Measurements from ENCODE around the gene PDGFD.

DNA sequence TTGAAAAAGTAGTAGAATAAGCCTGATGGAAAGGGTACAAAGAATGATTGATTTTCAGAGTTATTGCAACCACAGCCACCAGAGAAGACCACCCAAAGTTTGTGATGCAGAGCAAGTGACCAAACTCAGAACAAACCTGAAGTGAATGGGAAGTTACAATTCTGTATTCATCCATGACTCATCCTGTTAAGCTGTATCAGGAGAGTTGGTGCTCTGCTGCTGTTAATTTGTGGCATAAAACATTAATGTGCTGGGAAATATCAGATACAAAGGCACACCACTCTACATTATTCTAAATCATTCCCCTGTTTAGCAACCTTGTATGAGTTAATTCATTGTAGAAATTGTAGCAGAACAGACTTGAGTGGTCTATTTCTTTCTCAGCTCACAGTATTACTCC, 19.6 kb upstream of the PDGFD start:
- TF ChIP-seq, protein P1, sequence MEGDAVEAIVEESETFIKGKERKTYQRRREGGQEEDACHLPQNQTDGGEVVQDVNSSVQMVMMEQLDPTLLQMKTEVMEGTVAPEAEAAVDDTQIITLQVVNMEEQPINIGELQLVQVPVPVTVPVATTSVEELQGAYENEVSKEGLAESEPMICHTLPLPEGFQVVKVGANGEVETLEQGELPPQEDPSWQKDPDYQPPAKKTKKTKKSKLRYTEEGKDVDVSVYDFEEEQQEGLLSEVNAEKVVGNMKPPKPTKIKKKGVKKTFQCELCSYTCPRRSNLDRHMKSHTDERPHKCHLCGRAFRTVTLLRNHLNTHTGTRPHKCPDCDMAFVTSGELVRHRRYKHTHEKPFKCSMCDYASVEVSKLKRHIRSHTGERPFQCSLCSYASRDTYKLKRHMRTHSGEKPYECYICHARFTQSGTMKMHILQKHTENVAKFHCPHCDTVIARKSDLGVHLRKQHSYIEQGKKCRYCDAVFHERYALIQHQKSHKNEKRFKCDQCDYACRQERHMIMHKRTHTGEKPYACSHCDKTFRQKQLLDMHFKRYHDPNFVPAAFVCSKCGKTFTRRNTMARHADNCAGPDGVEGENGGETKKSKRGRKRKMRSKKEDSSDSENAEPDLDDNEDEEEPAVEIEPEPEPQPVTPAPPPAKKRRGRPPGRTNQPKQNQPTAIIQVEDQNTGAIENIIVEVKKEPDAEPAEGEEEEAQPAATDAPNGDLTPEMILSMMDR (IDR thresholded peaks at IDR 0.05; ENCODE audit: low read depth, low read length): no peak
- TF ChIP-seq EZH2phosphoT487 (IDR thresholded peaks at IDR 0.05; ENCODE audit: low read depth): no peak

All from OCI-LY3 (cell line).